Measurements from ENCODE around the gene HOMER2. TPM values are rescaled to one million over a fixed set of nuclear protein-coding genes. Genes with fewer than 3 reads are reported as not detected.
"Not testable (repeated sequence)": the region's sequence is repeated elsewhere in the genome, so short reads cannot be mapped to it uniquely, and the experiment has no call there.

The HOMER2 gene
- 33.7 TPM for polyA plus RNA-seq (ENCODE audit: insufficient read length)
- long read RNA-seq, donor 1, partial matches to known transcripts = 0 of 6 reads
- long read RNA-seq, donor 1, other reads (novel, unspliced or antisense) = 0 of 6 reads
- long read RNA-seq, donor 2, partial matches to known transcripts = 0 of 2 reads
- long read RNA-seq, donor 2, other reads (novel, unspliced or antisense) = 0 of 2 reads
- long read RNA-seq, donor 3, partial matches to known transcripts = 0 of 2 reads
- long read RNA-seq, donor 3, other reads (novel, unspliced or antisense) = 0 of 2 reads
- long read RNA-seq, donor 4 = 0 reads
- long read RNA-seq, donor 5, partial matches to known transcripts = 0 of 4 reads
- long read RNA-seq, donor 5, other reads (novel, unspliced or antisense) = 0 of 4 reads
- long read RNA-seq, donor 6, partial matches to known transcripts = 0 of 3 reads
- long read RNA-seq, donor 6, other reads (novel, unspliced or antisense) = 0 of 3 reads
- long read RNA-seq, donor 7, partial matches to known transcripts = 0 of 4 reads
- long read RNA-seq, donor 7, other reads (novel, unspliced or antisense) = 0 of 4 reads
- long read RNA-seq, donor 8 = 0 reads

DNA sequence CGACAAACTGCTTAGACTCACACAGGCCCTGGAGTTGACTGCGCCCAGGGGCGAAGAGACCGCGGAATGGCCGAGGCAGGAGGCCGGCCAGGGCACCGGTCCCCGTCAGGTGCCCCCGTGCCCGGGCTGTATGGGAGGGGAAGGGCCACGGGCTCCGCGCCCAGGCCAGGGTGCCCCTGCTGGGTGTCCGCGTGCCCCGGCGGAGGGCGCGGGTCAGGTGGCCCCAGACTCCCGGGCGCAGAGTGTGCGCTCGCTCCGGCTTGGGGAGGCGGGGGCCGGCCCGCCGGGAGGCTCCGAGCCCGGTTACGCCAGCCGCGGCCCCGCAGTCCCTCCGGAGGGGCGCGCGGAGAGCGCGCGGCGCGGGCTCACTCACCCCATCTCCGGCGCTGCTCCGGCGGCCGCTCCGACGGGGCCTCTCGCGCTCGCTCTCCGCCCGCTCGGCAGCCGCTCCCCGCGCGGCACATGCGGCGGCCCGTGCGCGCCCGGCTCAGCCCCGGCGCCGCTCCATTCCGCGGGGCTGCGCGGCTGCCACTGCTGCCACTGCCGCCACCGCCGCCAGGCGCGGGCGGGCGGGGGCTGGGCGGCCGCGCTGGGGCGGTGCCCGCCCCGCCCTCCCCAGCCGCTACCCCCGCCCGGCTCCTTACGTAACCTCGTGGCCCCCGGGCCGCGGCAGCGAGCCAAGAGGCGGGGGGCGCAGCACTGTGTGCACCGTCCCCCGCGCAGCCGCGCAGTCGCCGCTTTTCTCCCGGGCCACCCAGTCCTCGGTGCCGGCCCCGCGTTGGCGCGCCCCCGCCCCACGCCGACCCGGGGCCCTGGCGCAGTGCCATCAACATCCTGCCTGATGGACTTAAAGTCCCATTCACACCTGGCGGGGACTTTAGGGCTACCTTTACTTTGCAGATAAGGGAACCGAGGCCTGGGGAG lies at the start of gene HOMER2:
Gene HOMER2 (minus strand): TSS at position 563 of the 924 bp plus-strand sequence. CDS start 185 bp downstream, at position 378.
- no peak for DNase-seq

DNA sequence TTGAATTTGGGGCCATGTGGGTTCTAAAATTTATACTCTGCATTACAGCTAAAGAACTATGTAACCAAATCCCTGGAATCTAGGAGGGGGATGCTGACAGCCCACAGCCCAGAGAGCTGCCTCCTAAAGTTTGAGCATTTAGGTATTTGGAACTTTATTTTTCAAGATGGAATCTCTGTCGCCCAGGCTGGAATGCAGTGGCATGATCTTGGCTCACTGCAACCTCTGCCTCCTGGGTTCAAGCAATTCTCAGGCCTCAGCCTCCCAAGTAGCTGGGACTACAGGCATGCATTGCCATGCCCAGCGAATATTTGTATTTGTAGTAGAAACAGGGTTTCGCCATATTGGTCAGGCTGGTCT lies 48.1 kb upstream of the HOMER2 start:
- not testable (repeated sequence) for DNase-seq

DNA sequence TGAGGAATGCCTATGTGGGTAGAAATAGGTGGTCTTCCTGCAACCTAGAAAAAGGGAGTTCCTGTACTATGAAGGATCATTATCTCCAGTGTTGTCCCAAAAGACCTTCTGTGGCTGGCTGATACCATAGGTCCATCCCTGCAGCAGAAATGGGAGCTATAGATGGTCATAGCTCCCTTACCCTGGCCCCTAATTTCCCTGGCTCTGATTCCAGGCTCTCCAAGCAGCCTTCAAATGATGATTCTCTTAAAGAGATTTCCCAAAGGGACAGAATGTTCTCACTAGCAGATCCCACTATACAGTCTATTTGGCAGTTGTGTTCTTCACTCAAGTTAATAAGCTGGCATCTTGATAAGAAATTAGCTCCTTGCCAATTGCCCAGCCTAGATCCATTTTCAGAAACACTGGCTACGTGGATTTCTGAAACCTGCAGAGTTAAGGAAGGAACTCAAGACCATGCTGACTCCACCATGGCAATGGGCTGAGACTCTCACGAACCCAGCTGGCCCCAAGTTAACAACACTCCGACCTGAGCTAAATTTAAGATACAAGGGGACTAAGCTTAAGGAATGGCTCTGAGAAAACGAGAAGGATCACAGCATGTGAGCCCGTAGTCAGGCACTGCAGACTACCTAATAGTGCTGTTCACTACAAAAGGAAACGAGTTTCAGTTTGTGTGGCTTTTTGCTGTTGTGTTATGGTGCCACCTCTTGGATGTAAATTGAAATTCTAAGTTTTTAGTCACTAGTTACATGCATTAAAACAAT lies 47.6 kb upstream of the HOMER2 start:
- DNase-seq = peak; percentile 41

DNA sequence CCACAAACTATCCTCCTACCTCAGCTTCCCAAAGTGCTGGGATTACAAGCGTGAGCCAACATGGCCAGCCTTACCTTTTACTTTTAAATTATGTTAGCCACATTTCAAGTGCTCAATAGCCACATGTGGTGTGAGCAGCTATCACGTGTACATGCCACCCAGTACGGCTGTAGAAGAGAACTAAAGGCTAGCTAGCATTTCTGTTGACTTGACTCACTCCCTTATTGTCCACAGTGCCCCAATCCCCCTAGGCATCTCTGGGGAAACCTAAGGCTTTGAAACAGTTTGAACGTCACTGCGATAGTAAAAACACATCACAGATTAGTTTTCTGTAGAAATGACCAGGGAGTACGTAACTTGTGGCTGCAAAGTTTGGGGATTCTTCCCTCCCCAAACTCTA lies 46.9 kb upstream of the HOMER2 start:
- no peak for DNase-seq

DNA sequence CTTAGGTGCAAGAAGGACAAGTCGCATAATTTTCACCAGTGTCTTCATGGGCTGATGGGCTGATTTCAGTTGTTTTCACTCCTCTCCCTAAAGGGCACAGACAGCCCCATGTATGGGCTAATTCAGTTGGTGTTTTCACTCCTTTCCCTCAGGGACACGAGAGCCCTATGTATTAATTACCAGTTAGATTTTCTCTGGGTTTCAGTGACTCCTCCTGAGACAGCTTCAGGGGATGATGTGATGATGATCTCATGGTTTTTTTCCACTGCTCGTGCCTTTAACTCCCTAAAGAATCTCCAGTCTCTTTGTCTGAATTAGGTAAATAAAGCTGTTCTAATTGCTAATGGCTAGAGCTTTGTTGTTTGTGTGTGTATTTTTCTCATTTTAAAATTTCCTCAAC lies 43.4 kb upstream of the HOMER2 start:
- no peak for DNase-seq

DNA sequence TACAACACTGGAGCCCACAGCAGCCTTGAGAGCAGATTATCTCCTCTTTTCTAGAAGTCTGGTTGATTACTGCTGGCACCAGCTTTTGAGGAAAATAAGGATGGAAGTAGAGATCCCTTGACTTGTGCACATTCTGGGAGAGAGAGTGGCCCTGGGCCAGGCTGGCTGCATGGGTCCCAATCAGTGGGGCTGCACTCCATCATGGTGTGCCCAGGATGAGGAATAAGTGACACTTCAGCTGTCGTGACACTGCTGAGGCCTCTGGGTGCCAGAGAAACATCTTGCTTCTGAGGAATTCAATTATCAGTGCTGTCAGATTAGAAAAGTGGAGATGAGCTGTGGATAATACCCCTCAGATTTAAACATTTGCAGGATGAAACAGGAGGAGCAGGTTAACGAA lies 42.6 kb upstream of the HOMER2 start:
- no peak for DNase-seq

DNA sequence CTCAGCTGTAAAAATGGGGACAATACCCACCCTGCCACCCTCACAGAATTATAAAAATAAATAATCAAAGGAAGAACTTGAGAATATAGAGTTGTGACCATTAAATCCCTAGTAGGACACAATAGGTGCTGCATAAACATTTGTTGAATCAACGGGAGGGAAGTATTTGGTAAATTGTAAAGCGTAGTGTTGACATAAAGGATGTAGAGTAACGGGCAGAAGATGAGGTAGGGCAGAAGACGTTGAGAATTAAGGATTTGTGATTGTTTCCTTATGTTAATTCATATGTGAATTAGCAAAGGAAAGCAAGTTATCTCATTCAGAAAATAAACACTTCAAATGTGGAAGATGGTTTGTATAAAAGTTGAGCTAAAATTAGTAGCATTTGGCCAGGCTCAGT lies 40.6 kb upstream of the HOMER2 start:
- no peak for DNase-seq

DNA sequence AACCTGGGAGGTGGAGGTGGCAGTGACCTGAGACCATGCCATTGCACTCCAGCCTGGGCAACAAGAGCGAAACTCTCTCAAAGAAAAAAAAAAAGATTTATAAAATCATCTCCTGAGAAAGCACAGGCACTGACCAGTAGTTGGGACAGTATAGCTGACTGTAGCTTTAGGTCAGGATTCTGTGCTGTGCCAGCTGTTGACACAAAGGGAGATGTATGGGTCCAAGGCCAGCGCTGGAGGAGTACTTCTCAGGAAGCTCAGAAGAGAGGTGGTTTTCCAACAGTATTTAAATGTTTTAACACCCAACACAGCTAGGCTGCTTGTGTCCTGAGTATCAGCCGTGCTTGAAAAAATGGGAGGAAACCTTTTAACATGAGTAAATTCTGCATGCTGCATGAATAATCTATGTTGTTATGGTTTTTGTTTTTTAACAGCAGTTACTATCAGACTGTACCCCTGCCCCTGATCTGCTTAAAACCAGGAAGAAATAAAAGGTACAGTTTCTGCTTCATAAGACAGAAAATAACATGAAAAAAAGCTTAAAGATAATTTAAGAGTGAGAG lies 40.0 kb upstream of the HOMER2 start:
- no peak for DNase-seq

DNA sequence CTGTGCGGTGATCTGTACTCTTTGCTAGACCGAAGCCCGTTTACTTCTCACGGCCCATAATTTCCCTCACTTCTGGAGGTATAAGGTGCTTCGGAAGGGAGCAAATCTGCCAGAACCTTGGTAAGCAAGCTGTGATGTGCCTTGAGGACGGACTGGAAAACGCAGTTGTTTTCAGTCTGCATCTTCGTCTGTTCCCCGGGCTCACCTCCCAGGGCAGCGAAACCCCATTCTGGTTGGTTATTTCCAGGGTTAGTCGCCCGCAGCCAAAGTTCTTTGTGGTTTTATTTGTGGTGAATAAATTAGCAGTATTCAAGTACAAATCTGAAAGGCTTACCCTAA lies 33.9 kb upstream of the HOMER2 start:
- DNase-seq = no peak

DNA sequence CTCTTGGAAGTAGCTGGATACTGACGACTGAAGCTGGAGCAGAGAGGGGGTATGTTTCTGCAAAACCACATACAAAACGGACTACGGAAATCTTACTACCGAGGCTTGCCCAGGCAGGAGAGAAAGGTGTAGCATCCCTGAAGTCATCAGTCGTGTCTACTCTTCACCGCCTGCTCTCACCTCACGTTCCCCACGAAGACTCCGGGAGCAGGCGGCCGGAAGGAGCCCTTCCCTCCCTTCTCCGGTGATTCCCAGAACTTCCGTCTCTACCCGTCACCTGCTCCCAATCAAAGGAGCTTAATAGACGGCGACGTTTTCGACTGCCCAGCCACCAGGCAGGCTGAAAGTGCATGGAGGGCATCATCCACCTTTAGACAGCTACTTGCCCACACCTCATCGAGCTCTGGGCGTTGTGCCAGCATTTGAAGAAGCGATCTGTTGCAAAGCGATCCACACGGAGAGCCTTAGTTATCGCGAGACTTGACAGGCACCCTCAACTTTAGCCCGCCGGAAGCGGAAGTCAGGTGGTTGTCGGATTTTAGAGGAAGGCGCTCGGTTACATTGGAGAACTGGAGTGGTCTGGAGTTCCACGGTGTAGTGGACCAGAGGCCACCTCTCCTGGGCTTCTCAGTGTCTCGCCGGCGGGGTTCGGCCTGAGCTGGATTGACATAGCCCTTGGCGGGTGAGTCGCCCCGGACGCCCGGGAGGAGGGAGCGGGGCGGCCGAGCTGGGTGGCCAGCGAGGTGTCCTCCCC lies 33.3 kb upstream of the HOMER2 start, which contains the start of gene RAMAC:
Gene RAMAC (plus strand): TSS at position 523 of the 754 bp plus-strand sequence. CDS start 2,809 bp downstream, outside the sequence.
- peak; percentile 97 for DNase-seq

DNA sequence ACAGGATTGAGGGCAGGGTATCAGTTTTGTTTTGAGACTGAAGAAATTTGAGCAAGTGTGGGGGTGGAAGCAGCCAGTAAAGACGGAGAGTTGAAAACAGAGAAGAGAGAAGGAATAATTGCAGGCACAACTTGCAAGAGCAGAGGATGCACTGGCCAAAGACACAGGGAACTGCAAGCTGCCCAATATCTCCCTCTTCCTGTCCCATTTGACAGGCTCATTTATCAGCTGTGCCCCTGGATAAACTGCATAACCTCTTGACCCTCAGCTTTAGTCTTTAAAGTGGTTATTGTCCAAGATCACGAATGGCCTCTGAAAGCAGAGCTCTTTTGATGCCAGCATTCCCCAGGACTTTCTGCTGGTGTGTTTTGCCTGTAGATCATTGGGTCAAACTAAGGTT lies 28.5 kb upstream of the HOMER2 start:
- DNase-seq = peak; percentile 28

DNA sequence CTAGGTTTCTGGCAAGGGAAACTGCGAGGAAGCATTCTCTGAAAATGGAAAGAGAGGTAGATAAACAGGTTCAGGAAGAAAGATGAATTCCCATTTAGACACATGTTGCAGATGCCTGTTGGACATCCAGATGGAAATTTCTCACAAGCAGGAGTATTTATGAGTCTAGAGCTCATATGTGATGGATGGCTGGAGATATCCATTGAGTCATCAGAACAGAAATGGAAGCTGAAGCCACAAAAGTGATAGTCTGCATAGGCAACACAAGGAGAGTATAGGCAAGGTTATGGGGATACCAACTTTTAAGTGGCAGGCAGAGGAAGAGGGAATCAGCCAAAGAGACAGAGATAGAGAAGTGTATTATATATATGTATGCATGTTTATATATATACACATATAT lies 27.2 kb upstream of the HOMER2 start:
- DNase-seq = no peak

DNA sequence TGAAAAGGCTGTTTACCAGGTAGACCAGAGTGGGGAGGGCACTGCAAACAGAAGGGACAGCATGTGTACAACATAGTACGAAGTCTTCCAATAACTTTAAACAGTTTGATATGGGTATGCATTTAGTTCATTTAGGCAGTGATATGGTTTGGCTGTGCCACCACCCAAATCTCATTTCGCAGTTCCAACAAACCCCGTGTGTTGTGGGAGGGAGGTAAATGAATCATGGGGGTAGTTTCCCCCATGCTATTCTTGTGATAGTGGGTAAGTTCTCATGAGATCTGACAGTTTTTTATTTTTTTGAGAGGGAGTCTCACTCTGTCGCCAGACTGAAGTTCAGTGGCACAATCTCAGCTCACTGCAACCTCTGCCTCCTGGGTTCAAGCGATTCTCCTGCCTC lies 25.9 kb upstream of the HOMER2 start:
- no peak for DNase-seq

DNA sequence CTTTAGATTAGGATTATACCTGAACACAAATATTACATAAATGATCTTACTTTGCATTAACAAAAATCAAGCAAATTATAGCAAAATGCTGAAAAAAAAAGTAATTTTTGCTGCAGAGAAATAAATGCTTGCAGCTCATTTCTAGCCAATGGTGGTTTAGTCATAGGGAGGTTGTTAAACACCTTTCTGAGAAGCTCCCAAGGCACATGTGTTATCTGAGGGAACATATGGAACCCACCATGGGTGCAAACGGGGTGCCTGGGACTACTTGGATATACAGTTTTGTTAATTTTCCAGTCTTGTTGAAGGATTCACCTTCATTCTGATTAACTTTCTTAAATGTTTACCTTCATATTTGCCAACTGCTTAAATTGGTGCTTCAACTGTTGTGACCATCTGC lies 24.6 kb upstream of the HOMER2 start:
- DNase-seq = no peak

DNA sequence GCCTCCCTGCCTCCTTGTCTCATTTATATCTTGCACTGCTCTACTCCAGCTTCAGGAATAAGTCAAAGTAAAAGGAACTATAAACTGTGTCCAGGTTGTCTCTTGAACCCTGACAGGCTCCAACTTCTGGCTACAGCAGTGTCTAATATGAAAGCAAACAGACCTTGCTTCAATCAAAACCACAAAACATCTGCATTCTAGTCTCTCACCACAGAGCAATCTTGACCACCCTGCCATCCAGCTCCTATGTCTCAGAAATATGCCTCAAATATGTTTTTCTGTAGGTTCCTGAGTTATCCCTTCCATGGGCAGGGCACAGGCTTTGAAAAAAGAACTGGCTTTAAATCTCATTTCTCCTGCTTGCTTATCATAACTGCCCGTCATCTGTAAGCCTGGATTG lies 20.5 kb upstream of the HOMER2 start:
- no peak for DNase-seq

DNA sequence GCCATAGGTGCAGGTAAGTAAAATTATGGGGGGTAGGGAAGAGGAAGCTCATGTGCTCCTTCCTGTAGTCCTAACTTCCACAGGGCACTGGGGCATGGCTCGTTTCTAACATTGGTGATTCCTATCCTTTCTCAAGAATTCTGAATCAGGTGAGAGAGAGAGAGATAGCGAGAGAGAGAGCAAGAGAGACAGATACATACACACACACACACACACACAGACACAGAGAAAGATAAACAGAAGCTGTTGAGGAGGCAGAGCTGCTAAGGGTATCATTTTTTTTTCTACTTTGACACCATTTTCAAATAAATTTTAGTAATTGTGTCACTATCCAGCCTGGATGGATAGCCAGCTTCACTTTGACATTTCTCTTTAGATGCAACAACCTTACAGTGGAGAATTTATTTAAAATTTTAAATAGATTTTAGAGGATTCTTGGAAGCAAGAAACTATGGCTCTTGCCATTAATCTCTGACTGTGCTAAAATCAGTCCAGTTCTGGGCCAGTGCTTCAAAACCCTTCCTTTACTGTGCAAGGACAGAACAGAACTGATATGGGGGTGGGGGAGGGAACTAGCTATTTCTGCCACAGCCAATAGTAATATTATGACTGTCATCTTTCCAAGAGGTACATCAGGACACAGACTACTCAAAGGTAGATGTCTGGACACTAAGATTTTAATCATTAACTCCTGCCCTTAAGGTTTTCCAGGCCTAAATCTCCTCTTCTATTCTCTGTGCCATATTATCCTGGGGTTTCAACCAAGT lies 18.9 kb upstream of the HOMER2 start:
- no peak for DNase-seq

DNA sequence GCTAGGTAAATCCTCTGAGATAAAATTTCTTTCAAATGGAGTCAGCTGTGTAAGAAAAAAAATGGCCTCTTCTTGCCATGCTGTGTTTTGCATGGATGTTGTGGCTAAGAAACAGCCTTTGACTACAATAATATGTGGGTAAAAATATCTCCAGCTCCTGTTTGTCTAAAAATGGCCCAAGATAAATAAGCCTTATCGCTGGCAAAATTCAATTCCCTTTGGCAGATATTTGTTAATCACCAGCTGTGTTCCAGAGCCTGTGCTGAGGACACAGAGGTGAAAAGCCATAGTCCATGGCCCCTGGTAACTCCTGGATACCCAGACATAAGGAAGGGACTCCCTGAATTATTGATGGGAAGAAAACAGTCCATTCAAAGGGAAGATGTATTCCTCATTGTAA lies 18.2 kb upstream of the HOMER2 start:
- DNase-seq = no peak

DNA sequence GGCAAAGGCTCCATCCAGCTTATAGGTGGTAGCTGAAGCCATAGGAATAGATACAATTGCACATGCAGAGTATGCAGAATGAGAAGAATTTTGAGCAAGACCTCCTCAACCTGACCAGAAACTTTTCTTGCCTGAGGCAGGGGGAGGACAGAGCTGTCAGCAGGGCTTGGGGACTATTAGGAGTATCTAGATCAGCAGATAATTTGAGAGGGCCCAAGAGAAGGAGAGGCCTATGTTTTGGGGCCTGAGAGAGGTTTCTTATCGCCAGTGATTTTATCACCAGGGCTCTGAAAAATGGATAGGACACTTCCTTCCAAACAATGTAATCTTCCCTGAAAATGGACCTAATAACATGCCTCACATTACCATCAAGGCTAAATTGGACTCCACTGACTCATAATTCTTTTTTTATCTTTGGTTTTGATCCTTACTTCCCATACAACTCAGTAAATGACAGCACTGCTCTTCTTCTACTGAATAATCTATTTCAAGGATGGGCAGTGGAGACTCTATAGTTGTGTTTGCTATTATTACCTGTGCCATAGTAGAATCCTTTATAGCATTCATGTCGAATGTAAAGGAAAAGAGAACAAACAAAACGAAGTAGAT lies 17.7 kb upstream of the HOMER2 start:
- no peak for DNase-seq

DNA sequence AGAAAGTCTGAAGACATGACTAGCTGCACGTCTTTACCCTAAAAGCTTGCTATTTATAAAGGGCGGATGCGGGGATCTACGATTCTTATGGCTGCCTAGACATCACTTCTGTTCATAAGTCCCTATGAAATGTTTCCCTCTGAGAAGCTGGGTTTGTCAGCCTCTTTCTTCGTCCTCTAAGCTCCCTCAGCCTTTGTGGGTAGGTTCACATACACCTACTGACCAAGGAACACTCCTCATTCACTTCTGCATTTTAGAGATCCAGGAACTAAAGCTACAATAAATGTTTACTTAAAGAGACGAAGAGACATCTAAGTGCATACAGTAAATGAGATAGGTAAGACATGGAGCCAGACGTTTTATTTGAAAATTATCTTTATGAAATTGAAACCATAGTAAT lies 16.8 kb upstream of the HOMER2 start:
- no peak for DNase-seq

DNA sequence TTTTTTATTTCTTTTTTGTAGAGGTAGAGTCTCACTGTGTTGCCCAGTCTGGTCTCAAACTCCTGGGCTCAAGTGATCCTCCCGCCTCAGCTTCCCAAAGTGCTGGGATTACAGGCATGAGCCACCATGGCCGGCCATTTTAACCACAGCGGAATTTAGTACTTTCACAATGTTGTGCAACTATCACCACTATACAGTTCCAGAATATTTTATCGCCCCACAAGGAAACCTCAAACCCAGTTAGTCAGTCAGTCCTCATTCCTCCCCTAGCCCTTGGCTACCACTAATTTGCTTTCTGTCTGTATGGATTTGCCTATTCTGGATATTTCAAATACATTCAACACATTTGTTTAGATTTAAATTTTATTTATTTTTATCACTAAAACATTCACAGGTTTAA lies 15.5 kb upstream of the HOMER2 start:
- DNase-seq = no peak
